Hepatocyte (in vitro differentiated cells): ENCODE results near the gene LMX1A. TPM values are rescaled to one million over a fixed set of nuclear protein-coding genes. Genes with fewer than 3 reads are reported as not detected.

Experiments used
- DNase-seq: peaks from one replicate; pipeline ENCODE4 v3.0.0-alpha.2; 2016; ENCODE audit warnings: low spot score
- H2AFZ ChIP-seq: fragments of 200-600 bp; sonication (generic); 2 replicates; pipeline ENCODE4 v1.6.0; 2016; ENCODE audit warnings: antibody characterized with exemption, mild to moderate bottlenecking
- H3K27ac ChIP-seq: fragments of 200-600 bp; sonication (generic); 2 replicates; pipeline ENCODE4 v1.5.1; 2016; ENCODE audit warnings: mild to moderate bottlenecking
- H3K27me3 ChIP-seq: fragments of 200-600 bp; sonication (generic); 2 replicates; pipeline ENCODE4 v1.6.1; 2016
- H3K36me3 ChIP-seq: fragments of 200-600 bp; sonication (generic); replicated peaks from 2 replicates; pipeline ENCODE4 v1.5.1; 2016; ENCODE audit warnings: low read depth; ENCODE audit not compliant: insufficient read depth
- H3K4me1 ChIP-seq: fragments of 200-600 bp; sonication (generic); 2 replicates; pipeline ENCODE4 v1.5.1; 2016; ENCODE audit warnings: mild to moderate bottlenecking, moderate library complexity; ENCODE audit not compliant: insufficient read depth
- H3K4me2 ChIP-seq: fragments of 200-600 bp; sonication (generic); 2 replicates; pipeline ENCODE4 v1.6.0; 2016
- H3K4me3 ChIP-seq: fragments of 200-600 bp; sonication (generic); 2 replicates; pipeline ENCODE4 v1.5.1; 2016; ENCODE audit warnings: mild to moderate bottlenecking
- H3K79me2 ChIP-seq: fragments of 200-600 bp; sonication (generic); 2 replicates; pipeline ENCODE4 v1.6.0; 2017; ENCODE audit warnings: mild to moderate bottlenecking
- H3K9me2 ChIP-seq: fragments of 200-600 bp; sonication (generic); replicated peaks from 2 replicates; pipeline ENCODE4 v1.6.0; 2017; ENCODE audit warnings: mild to moderate bottlenecking; ENCODE audit not compliant: insufficient read depth
- H3K9me3 ChIP-seq: fragments of 200-600 bp; sonication (generic); 2 replicates; pipeline ENCODE4 v1.5.1; 2016; ENCODE audit warnings: low read depth, mild to moderate bottlenecking
- H4K20me1 ChIP-seq: fragments of 200-600 bp; sonication (generic); 2 replicates; pipeline ENCODE4 v1.6.0; 2016; ENCODE audit warnings: mild to moderate bottlenecking; ENCODE audit not compliant: insufficient read depth, poor library complexity, severe bottlenecking
- EZH2 ChIP-seq: fragments of 200-600 bp; sonication (generic); IDR thresholded peaks from 2 replicates; pipeline ENCODE4 v1.6.1; 2016; ENCODE audit warnings: antibody characterized with exemption, mild to moderate bottlenecking, borderline replicate concordance
- EZH2phosphoT487 ChIP-seq: fragments of 200-600 bp; sonication (generic); IDR thresholded peaks from one replicate; pipeline ENCODE4 v1.6.1; 2018; ENCODE audit warnings: antibody characterized with exemption, mild to moderate bottlenecking, low read depth, moderate library complexity; ENCODE audit not compliant: unreplicated experiment, severe bottlenecking
- WGBS: methylation state at CpG from one replicate; pipeline ENCODE4 v1.1.6; 2016; ENCODE audit warnings: low lambda C conversion rate; ENCODE audit errors: missing lambda C conversion rate; 5-methylcytosine and 5-hydroxymethylcytosine counted together
- polyA plus RNA-seq: library from polyadenylated mRNA; unstranded; fragments of >200 nt; fragmentation: Nextera tagmentation; extraction: Ambion mirVana; gene quantifications from 2 replicates; pipeline ENCODE4 v1.2.1, GENCODE V29; 2016
- total RNA-seq: library from RNA; depleted of rRNA; stranded (reverse); fragments of >200 nt; gene quantifications from 2 replicates; pipeline ENCODE4 v1.2.3, GENCODE V29; 2014
- TF ChIP-seq, protein P1 (sequence below): fragments of 200-600 bp; sonication (generic); IDR thresholded peaks from 2 replicates; pipeline ENCODE4 v1.5.1; 2016; ENCODE audit warnings: antibody characterized with exemption, mild to moderate bottlenecking; ENCODE audit not compliant: poor library complexity

Gene LMX1A
- total and polyA plus RNA-seq, 2 experiments from 2014 or later = not detected

DNA sequence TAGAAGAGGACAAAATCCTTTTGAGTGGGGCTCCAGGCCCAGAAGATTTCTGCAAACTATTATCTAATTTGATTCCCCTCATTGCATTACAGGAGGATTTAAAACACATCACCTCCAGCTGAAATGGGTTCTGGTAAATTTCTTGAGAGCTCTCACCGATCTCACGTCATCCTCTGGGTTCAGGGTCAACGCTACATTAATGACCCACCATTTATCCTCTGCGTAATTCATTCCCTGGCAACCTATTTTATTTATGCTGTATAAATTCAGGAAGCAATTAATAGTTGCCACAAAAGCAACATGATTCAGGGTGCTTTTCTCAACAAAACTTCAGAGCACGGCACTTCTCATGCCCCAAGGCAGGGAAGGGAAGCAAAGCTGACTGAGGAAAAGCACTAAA, 38.9 kb downstream of the LMX1A start:
- Histone ChIP-seq H2AFZ (no peak overlapping the region), H3K4me3 (no peak overlapping the region), H3K27me3 (peaks cover 11% of the 10 kb centered on the region), H3K4me1 (no peaks in the 10 kb centered on the region), H3K9me3 (no peaks in the 10 kb centered on the region), H3K79me2 (no peaks in the 10 kb centered on the region), H4K20me1 (no peaks in the 10 kb centered on the region), H3K27ac (no peak overlapping the region), H3K9me2 (no peaks in the 10 kb centered on the region), H3K36me3 (no peaks in the 10 kb centered on the region), H3K4me2 (no peak overlapping the region)
- 50% methylated on average over 5 of the region's 5 CpGs for WGBS
- TF ChIP-seq, protein P1, sequence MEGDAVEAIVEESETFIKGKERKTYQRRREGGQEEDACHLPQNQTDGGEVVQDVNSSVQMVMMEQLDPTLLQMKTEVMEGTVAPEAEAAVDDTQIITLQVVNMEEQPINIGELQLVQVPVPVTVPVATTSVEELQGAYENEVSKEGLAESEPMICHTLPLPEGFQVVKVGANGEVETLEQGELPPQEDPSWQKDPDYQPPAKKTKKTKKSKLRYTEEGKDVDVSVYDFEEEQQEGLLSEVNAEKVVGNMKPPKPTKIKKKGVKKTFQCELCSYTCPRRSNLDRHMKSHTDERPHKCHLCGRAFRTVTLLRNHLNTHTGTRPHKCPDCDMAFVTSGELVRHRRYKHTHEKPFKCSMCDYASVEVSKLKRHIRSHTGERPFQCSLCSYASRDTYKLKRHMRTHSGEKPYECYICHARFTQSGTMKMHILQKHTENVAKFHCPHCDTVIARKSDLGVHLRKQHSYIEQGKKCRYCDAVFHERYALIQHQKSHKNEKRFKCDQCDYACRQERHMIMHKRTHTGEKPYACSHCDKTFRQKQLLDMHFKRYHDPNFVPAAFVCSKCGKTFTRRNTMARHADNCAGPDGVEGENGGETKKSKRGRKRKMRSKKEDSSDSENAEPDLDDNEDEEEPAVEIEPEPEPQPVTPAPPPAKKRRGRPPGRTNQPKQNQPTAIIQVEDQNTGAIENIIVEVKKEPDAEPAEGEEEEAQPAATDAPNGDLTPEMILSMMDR = no peak
- TF ChIP-seq EZH2phosphoT487 = no peak
- TF ChIP-seq EZH2 = no peak
- no peak for DNase-seq

- no peak overlapping the region for H3K27ac ChIP-seq
- H3K4me3 ChIP-seq = no peak overlapping the region
- no peaks in the 10 kb centered on the region for H3K9me2 ChIP-seq
- no peaks in the 10 kb centered on the region for H4K20me1 ChIP-seq
- no peak overlapping the region for H3K4me2 ChIP-seq
- no peak overlapping the region for H2AFZ ChIP-seq
- no peaks in the 10 kb centered on the region for H3K9me3 ChIP-seq
- no peak for DNase-seq
- TF ChIP-seq EZH2 (no peak), EZH2phosphoT487 (no peak)
- TF ChIP-seq, protein P1 = no peak
- H3K27me3 ChIP-seq = peaks cover 11% of the 10 kb centered on the region
- no peaks in the 10 kb centered on the region for H3K79me2 ChIP-seq
- WGBS = 89% methylated on average over 10 of the region's 10 CpGs
- H3K4me1 ChIP-seq = no peaks in the 10 kb centered on the region
- no peaks in the 10 kb centered on the region for H3K36me3 ChIP-seq
Measured at GRCh38 chr1:165316153-165316772, 40.3 kb downstream of the LMX1A start.

DNA sequence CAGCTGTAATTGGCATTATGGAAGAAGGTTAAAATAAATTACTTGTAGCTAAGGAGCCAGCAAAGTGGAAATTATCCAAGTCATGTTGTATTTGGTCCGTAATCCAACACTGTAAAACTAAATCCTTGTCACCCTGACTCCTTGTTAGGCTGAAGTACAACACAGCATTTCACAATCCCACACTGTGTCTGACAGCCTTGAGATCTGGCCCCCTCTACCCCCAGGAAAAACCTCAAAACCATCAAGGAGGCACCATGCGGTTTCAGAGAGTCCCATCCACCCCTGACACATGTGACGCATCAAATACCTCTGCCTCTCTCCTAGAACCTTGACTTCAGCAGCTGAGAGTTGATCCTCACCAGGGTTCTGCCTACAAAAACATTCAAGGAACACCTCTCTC, 41.0 kb downstream of the LMX1A start:
- H4K20me1 ChIP-seq = no peaks in the 10 kb centered on the region
- no peaks in the 10 kb centered on the region for H3K9me2 ChIP-seq
- H3K4me1 ChIP-seq = no peaks in the 10 kb centered on the region
- 87% methylated on average over 3 of the region's 3 CpGs for WGBS
- no peak overlapping the region for H3K27ac ChIP-seq
- no peaks in the 10 kb centered on the region for H3K9me3 ChIP-seq
- no peaks in the 10 kb centered on the region for H3K79me2 ChIP-seq
- H3K27me3 ChIP-seq = peaks cover 11% of the 10 kb centered on the region
- no peak for TF ChIP-seq EZH2
- TF ChIP-seq EZH2phosphoT487 = no peak
- TF ChIP-seq, protein P1 = no peak
- H2AFZ ChIP-seq = no peak overlapping the region
- no peaks in the 10 kb centered on the region for H3K36me3 ChIP-seq
- H3K4me3 ChIP-seq = no peak overlapping the region
- H3K4me2 ChIP-seq = no peak overlapping the region
- DNase-seq = no peak
